RPMI7951 (cell line): ENCODE data around the gene OR9Q1. TPM values are rescaled to one million over a fixed set of nuclear protein-coding genes. Genes with fewer than 3 reads are reported as not detected.
"Not testable (repeated sequence)": the region's sequence is repeated elsewhere in the genome, so short reads cannot be mapped to it uniquely, and the experiment has no call there.

ENCODE experiments used
- DNase-seq: peaks from one replicate; pipeline ENCODE4 v3.0.0-alpha.2; 2012; ENCODE audit warnings: low read depth
- total RNA-seq: library from RNA; depleted of rRNA; stranded (reverse); fragments of >200 nt; shearing (Covaris generic); gene quantifications from 2 replicates; pipeline ENCODE4 v1.2.3, GENCODE V29; 2014; rRNA removed

OR9Q1 gene, protein sequence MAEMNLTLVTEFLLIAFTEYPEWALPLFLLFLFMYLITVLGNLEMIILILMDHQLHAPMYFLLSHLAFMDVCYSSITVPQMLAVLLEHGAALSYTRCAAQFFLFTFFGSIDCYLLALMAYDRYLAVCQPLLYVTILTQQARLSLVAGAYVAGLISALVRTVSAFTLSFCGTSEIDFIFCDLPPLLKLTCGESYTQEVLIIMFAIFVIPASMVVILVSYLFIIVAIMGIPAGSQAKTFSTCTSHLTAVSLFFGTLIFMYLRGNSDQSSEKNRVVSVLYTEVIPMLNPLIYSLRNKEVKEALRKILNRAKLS
- not detected in 2 replicates for total RNA-seq

DNA sequence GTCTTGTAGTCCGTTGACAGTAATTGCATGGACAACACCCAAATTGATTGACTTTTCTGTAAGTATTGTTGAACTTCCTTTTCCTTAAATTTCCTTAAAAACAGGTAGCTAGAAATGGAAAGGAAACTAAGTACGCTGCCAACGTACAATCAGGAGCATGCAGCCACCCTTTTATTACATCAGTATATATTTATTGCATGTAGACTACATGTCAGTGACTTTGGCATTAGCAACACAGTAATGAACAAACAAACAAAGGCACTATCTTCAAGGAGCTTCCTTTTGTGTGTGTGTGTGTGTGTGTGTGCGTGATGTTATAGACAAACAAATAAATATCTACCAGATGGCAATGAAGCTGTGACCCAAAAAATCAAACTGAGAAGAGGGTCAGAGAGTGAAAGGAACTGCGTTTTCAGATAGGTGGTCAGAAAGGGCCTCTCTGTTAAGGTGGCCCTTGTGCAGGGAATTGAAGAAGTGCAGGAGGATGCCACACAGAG, at the start of gene OR9Q1:
OR9Q1 (plus strand) TSS at position 447 of the 497 bp plus-strand sequence. CDS start 155,564 bp downstream, outside the sequence.
- DNase-seq, result no peak

DNA sequence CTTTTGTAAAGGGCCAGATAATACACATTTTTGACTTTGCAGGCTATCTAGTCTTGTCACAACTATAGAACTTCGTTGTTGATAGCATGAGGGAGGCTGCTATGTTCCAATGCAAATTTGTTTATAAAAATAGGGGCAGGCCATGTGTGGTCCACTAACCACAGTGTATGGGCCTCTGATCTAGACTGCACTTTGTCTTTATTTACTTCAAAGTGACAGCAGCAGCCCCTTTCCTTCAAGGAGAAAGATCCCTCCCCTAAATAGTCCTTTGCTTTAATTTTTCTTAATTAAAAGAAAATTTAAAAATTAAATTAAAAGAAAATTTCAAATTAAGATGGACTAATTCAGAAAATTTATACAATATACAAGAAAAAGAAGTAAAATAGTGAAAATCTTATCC, 49.5 kb upstream of the OR9Q1 start:
- DNase-seq, result no peak

DNA sequence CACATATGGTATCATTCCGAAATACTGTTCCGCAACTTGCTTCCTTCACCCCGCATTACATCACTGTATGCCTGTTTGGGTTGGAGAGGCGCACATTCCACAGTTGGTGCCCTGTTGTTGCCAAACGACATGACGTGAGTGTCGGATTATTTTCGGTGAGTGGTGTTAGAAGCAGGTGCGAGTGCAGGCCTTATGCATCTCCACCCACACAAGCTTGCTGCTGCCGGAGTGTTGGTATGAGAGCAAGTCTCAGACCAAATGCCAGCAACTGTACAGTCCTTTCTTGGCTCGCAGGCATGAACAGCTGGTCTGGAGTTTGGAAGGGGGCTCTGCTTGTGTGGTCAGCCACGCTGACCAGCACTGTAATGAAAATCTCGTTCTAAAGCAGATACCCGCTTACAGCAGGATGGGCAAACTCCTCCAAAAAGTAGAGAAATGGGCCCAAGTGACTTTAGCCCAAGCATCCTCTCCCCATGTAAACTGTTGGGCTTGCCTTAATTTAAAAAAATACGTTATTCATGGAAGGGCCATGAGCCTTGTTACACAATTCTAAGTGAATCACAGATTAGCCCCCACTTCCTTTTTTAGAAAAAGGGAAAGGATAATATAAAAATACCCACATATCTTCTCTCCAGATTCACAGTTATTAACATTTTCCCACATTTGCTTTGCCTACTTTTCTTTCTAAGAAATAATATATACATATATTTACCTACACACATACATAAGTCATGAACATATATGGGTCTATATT, 48.7 kb upstream of the OR9Q1 start:
- peak; percentile 2 for DNase-seq

DNA sequence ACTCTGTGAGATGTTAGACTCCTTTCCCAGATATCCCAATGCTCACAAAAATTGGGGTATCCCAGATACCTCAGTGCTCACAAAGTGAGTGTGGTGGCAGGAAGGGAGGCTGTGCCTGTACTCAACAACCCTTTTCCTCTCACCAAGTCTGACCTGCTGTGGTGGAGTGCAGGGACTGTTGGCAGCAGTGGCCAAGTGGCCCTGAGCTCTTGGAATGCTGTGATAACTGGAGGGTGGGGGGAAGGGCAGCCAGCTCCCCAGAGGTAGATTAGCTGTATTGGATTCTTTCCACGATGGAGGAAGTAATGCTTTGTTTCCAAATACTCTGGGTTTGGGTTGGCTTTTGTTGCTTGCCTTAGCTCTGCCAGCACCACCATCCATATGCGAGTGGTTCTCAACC, 46.0 kb upstream of the OR9Q1 start:
- DNase-seq, result no peak

DNA sequence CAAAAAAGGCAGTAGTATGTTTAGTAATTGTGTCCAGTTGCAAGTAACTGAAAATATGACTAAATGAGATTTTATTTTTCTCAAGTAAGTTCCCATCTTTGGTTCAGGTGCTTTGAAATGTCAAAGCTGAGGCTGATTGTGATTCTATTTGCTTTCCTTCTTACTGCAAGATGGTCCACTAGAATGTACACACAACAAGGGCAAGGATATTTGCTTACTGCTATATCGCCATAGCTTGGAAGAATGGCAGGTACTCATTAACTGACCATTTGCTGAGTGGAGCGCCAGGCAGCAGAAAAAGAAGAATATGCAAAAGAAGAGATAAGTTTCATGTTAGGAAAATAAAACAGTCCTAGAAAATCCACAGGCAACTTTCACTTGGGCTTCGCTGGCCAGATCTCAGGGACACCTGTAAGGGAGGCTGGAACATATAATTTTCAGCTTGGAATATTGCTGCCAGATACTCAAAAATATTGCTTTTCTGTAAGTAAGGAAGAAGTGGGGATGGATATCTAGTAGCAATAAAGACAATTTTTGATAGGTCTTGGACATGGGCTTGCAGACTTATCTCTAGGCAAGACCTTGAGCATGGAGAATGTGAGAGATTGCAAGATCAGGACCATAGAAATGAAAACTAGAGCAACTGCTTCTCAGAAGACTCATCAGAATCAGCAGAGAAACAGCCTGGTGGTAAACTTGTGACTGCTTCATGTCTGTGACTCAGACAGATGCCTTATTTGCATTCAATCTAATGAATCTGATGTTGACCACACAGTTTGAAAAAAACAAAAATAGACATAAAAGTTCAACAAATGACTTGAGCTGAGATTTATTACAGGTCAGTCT, 44.8 kb upstream of the OR9Q1 start:
- no peak for DNase-seq

DNA sequence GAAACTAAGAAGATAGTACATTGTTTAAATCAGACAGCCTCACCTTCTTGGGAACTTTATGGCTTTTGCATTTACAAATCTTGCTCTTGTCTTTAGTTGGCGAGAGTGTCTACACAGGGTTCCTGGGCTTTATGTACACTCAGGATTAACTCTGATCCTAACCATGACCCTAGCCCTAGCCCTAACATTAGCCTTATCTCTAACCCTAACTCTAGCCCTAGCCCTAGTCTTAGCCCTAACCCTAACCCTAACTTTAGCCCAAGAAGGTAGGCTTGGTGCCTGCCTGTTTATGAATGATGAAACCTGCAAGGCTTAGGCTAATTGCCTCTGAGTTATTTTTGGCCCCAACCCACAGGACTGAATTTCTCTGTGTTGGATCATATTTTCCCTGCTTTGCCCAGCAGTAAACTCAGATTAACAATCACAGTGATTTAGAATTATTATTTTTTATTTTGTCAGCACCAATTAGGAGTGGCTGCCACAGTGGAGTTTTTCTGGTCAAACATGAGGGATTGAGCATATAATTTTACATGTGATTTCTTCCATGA, 44.1 kb upstream of the OR9Q1 start:
- DNase-seq, result no peak

DNA sequence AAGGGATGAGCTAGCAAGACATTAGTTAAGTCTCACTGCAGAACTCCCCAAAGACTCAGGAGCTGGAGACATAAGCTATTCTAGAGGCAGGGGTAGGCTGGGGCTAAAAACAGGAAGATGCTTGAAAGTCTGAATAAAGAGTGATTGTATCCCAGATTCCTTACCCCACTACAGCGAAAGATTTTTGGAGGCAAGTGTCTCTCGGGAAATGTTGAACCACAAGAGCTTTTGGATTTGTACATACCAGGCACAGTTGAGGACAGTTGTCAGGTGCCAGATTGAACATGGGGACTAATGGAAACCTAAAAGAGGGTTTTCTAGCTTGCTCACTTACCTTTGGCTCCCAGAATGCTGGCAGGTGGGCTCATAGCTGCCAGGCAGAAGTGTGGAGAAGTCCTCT, 43.5 kb upstream of the OR9Q1 start:
- DNase-seq, result no peak

DNA sequence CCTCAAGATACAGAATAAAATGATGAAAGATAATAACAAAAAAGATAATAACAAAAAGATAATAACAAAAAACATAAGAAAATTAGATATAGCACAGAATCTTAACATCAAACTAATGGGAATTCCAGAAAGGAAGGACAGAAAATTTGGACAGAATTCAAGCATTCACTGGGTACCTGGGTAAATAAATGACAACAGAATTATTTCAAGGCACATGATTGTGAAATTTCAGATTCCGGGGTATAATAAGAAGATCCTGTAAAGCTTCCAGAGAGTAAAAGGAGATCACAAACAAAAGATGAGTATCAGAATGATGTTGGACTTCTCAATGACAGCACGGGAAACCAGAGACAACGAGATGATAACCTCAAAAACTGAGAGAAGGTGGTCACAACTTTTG, 42.1 kb upstream of the OR9Q1 start:
- DNase-seq, result no peak

DNA sequence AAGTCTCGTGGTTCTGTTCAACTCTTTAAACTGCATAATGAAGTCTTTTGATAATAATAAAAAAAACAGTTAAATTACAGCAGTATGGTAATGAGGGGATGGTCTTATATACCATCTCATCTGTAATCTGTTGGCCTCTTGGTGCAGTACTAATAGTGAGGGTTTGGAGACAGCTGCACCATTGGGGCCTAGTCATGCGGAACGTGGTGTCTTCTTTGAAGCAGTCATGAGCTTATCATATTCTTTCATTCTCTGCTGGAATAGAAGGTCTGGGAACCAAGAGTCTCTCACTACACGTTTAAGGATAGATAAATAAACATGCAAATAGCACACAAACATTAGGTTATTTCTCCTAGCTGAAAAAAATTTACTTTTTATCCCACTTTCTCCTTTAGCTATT, 40.9 kb upstream of the OR9Q1 start:
- no peak for DNase-seq

DNA sequence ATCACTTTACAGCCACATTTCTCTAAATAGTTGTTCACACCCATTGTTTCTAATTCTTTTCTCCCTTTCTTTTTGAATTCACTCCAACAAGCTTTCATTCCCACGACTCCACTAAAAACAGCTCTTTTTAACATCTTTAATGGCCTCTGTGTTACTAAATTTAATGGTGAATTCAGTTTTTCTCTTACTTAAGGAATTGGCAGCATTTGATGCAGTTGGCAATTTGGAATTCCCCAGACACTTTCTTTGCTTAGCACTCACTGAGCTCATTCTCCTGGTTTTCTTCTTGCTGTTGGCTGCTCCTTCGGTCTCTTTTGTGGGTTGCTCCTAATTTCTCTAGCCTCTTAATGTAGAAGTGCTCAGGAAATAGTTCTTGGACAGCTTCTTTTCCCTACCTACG, 40.5 kb upstream of the OR9Q1 start:
- DNase-seq, result no peak

DNA sequence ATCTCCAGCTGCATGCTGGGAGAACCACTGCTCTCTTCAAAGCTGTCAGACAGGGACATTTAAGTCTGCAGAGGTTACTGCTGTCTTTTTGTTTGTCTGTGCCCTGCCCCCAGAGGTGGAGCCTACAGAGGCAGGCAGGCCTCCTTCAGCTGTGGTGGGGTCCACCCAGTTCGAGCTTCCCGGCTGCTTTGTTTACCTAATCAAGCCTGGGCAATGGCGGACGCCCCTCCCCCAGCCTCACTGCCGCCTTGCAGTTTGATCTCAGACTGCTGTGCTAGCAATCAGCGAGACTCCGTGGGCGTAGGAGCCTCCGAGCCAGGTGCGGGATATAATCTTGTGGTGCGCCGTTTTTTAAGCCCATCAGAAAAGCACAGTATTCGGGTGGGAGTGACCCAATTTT, 24.2 kb upstream of the OR9Q1 start:
- not testable (repeated sequence) for DNase-seq

DNA sequence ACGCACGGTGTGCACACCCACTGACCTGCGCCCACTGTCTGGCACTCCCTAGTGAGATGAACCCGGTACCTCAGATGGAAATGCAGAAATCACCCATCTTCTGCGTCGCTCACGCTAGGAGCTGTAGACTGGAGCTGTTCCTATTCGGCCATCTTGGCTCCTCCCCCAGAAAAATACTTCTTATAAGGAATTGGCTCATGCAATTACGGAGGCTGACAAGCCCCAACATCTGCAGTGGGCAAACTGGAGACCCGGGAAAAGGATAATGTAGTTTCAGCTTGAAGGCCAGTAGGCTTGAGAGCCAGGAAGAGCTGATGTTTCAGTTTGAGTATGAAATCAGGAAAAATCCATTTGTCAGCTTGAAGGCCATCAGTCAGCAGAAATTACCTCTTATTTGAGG, 23.7 kb upstream of the OR9Q1 start:
- DNase-seq, result not testable (repeated sequence)

DNA sequence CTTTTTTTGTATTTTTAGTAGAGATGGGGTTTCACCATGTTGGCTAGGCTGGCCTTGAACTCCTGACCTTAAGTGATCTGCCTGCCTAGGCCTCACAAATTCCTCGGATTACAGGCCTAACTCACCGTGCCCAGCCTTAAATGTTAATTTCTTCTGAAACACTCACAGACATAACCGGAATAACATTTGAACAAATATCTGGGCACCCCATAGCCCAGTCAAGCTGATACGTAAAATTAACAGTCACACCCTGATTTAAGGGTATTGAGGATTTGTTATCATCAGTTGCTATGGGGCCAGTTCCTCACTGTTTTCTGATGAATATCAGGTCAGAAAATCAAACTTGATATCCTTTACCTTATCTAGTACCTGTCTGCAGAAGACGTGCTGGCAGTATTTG, 23.0 kb upstream of the OR9Q1 start:
- DNase-seq, result no peak

DNA sequence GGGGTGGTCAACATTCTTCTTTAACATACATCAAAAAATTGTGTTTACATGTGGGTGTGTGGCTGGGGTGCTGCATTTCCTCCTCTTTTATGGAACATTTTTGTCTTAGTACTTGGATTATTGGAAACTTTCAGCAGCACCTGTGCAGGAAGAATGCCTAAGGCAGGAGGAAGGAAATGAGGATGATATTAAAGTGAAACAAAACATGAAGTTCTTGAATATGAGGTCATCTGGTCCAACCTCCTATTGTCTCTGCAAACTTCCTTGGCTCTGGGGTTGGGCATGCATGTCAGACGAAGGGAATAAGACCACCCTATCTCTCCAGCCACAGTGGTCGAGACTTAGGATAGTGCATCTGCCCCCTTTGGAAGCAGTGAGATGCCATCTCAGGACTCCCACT, 20.6 kb upstream of the OR9Q1 start:
- DNase-seq, result no peak

DNA sequence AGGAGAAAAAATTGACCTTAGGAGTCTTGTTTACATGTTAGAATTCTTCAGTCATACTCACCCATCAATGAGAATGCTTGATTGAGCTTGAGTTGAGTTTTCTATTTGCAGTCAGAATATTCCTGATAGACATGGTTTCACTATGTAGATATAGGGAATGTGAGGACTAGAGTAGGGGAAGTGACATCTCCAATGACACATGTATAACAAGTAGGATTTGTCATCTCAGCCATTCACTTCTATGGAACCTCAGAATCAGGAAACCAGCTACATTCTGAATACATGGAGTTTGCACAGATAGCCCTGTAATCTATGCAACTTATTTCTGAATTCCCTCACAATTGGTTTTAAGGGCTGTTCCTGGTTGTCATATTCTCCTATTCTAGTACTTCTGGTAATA, 20.1 kb upstream of the OR9Q1 start:
- DNase-seq, result no peak

DNA sequence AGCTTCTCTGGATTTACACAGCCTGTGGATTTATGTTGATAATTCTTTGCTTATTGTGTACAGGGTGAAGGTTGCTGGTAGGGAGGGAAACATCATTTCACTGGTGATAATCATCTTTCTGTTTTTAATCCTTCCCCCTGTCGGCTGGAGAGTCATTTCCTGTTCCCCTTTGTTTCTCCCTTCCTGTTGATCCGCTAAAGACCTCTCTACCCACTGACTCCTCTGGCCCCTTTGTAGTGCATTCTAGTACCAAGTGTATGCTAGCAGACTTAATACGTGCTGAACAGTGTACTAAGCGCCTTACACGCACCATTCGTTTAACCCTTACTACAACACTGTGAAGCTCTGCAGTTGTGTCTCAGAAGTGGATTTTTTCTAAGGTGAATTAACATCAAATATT, 19.0 kb upstream of the OR9Q1 start:
- no peak for DNase-seq

DNA sequence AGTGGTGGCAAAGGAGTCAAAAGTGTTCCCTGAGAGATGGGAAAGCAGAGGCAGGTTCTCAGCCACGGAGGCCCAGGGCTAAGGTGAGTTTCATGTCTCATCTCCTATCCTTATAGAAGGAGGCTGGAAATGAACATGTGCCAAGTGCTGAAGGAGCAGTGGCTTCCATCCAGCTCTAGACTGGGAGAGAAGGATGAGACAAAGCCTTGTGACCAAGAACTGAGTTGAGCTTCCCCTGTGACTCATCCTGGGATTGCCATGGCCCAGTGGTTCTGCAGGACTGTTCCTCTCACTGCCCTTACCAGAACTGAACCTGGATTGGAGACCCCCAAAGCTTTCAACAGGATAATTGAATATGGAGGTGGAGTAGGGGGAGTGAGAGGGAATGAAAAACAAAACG, 16.7 kb upstream of the OR9Q1 start:
- peak; percentile 82 for DNase-seq

DNA sequence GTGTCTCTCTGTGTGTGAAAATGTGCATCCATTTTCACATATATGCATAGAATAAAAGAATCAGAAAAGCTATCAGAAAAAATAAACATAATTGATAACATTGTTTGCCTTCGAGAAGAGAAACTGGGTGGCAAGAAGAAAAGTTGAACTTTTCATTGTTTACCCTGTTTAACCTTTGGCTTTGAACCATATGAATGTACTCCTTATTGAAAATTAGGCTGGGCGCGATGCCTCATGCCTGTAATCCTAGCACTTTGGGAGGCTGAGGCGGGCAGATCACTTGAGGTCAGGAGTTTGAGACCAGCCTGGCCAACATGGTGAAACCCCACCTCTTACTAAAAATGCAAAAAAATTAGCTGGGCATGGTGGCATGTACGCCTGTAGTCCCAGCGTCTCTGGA, 11.9 kb upstream of the OR9Q1 start:
- no peak for DNase-seq

DNA sequence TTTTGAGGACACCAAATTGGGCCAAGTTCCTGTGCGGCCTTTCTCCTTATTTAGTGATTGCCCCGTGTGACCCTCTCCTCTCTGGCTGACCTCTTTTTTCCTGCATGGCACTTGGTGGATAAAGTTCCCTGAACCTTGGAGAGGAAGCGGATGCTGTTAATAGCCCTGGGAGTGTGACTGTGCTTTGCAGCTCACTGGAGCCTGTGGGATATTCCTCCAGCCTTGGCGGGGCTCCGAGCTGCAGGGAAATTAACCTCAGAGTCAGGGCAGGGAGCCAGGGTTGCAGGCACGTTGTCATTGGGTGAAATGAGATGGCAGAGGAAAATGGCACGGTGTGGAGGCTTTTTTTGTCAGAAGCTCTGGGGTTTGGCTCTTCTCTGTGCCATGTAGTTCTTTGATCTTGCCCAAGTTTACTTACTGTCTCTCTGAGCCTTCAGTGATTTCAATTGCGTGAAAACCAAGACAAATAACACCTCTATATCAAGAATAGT, 965 bp downstream of the OR9Q1 start:
- peak; percentile 96 for DNase-seq

DNA sequence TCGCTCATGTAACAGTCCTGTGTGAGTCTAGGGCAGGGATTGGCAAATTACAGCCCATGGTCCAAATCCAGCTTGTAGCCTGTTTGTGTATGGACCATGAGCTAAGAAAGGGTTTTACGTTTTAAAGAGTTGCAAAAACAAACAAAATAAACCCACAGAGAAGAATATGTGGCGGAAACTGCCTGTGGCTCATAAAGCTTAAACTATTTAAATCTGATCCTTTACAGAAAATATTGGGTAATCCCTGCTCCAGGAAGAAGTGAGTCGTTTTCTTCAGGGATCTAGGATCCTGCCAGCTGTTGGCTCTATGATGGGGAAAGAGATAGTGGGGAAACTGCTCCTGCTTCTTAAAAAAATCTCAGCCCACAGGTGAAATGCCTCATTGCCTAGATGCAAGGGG, 3.7 kb downstream of the OR9Q1 start:
- DNase-seq, result peak; percentile 54

DNA sequence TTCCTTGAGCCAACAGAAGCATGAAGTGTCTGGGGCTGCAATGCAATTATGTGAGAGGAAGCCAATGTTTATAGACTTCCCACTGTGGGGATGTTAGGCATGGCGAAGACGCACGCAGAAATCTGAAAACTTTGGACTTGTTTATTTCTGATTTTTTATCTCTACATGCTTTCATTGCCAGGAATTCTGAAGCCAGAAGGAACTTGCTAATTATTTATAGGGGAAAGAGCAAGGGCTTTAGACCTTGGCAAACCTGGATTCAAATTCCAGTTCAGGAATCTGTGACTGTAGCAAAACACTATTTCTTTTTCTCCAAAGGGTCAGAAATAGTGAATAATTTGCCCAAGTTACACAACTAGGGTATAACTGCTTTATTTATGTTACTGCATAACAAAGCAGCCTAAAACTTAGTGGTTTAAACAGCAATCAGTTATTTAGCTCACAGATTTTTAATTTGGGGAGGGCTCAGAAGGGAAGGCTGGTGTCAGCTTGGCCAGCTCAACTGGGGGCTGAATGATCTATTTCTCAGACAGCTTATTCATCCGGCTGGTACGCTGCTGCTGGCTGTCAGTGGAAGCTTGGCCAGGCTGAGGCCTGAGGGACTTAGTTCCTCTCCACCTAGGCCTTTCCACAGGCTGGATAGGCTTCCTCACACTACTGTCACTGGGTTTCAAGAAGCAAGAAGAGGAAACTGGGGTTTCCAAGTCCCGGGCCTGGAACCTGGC, 5.2 kb downstream of the OR9Q1 start:
- DNase-seq, result no peak
